Right atrium auricular region (tissue), 2 donors: Measurements from ENCODE around the gene WWOX. TPM values are rescaled to one million over a fixed set of nuclear protein-coding genes. Genes with fewer than 3 reads are reported as not detected.

Experiments used
- DNase-seq: peaks from one replicate; pipeline ENCODE4 v3.0.0-alpha.2; 2019; ENCODE audit warnings: low spot score
- H3K27ac ChIP-seq, 2 donors: fragments of 200-600 bp; sonication (generic); 1 replicate in 1 of 2; 2 replicates in 1 of 2; pipeline ENCODE4 v1.5.1; 2016 to 2019
- H3K27me3 ChIP-seq, 2 donors: fragments of 200-600 bp; sonication (generic); one replicate each; pipeline versions ENCODE4 v1.5.1 to v1.6.0; 2017 to 2019
- H3K36me3 ChIP-seq: fragments of 200-600 bp; sonication (generic); one replicate; pipeline ENCODE4 v1.5.1; 2016
- H3K4me1 ChIP-seq, 2 donors: fragments of 200-600 bp; sonication (generic); one replicate each; pipeline versions ENCODE4 v1.5.1 to v1.6.0; 2017 to 2019
- H3K4me3 ChIP-seq, 2 donors: fragments of 200-600 bp; sonication (generic); 1 replicate in 1 of 2; 2 replicates in 1 of 2; pipeline ENCODE4 v1.5.1; 2017 to 2019; ENCODE audit warnings: mild to moderate bottlenecking in 1 of 2, moderate library complexity in 1 of 2
- H3K9me3 ChIP-seq, 2 donors: fragments of 200-600 bp; sonication (generic); one replicate each; pipeline ENCODE4 v1.5.1; 2019
- total RNA-seq, 2 donors: library from RNA; depleted of rRNA; stranded (reverse); fragments of >200 nt; gene quantifications; one replicate each; pipeline ENCODE4 v1.1.0, GENCODE V29; 2016
- TF ChIP-seq, protein P1 (sequence below), 2 donors: fragments of 200-600 bp; sonication (generic); IDR thresholded peaks; one replicate each; pipeline ENCODE4 v1.5.1; 2019; ENCODE audit warnings: antibody characterized with exemption in 2 of 2

The WWOX gene
- total RNA-seq, 2 donors from 2014 or later = 14.8 to 20.8 TPM

DNA sequence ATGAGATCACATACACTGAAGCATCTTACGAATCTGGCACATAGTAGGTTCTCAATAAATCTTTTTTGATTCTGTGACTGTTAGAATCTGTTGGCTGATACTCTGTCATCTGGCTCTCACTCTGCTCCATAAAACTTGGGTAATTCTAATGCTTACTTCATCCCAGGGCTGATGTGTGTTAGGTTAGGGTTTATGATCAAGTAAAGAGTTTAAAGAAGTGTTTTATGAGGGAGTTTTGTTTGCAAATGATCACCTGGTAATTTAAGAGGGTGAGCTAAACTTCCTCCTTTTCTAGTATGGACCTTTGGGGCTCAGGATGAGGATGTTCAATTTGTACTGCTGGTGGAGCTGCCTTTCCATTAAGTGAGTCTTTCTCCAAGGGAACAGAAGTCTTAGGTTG, 364.1 kb downstream of the WWOX start:
- H3K27ac ChIP-seq = no peak overlapping the region
- no peaks in the 10 kb centered on the region for H3K4me1 ChIP-seq
- DNase-seq = no peak
- no peaks in the 10 kb centered on the region for H3K9me3 ChIP-seq
- H3K4me3 ChIP-seq = no peak overlapping the region
- no peaks in the 10 kb centered on the region for H3K27me3 ChIP-seq
- TF ChIP-seq, protein P1, sequence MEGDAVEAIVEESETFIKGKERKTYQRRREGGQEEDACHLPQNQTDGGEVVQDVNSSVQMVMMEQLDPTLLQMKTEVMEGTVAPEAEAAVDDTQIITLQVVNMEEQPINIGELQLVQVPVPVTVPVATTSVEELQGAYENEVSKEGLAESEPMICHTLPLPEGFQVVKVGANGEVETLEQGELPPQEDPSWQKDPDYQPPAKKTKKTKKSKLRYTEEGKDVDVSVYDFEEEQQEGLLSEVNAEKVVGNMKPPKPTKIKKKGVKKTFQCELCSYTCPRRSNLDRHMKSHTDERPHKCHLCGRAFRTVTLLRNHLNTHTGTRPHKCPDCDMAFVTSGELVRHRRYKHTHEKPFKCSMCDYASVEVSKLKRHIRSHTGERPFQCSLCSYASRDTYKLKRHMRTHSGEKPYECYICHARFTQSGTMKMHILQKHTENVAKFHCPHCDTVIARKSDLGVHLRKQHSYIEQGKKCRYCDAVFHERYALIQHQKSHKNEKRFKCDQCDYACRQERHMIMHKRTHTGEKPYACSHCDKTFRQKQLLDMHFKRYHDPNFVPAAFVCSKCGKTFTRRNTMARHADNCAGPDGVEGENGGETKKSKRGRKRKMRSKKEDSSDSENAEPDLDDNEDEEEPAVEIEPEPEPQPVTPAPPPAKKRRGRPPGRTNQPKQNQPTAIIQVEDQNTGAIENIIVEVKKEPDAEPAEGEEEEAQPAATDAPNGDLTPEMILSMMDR (IDR thresholded peaks at IDR 0.05) = no peak
- H3K36me3 ChIP-seq = no peaks in the 10 kb centered on the region

DNA sequence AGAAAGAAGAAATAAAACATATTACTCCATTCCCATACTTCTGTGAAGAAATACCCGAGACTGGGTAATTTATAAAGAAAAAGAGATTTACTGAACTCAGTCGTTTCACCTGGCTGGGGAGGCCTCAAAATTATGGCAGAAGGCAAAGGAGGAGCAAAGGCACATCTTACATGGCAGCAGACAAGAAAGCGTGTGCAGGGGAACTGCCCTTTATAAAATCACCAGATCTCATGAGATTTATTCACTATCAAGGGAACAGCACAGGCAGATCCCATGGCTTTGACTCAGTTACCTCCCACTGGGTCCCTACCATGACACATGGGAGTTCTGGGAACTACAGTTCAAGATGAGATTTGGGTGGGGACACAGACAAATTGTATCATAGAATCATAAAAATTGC, 365.4 kb downstream of the WWOX start:
- H3K27ac ChIP-seq = no peak overlapping the region
- H3K27me3 ChIP-seq = no peaks in the 10 kb centered on the region
- H3K9me3 ChIP-seq = no peaks in the 10 kb centered on the region
- TF ChIP-seq, protein P1 (IDR thresholded peaks at IDR 0.05) = no peak
- no peak overlapping the region for H3K4me3 ChIP-seq
- H3K36me3 ChIP-seq = no peaks in the 10 kb centered on the region
- no peak for DNase-seq
- H3K4me1 ChIP-seq = no peaks in the 10 kb centered on the region

DNA sequence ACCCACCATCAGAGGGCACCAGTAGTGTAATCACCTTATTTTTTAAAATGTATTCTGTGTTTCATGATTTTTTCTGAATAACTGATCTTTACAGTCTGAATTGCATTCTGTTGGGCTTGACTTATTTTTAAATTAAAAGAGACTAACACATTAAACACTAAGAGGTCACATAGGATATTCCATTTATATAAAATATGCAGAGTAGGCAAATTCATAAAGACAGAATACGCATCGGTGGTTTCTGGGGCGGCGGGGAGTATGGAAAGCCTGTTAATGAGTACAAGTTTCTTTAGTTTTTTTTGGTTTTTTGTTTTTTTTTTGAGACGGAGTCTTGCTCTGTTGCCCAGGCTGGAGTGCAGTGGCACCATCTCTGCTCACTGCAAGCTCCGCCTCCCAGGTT, 366.3 kb downstream of the WWOX start:
- Histone ChIP-seq H3K36me3 (no peaks in the 10 kb centered on the region), H3K4me3 (no peak overlapping the region), H3K4me1 (no peaks in the 10 kb centered on the region), H3K27ac (no peak overlapping the region), H3K27me3 (no peaks in the 10 kb centered on the region), H3K9me3 (no peaks in the 10 kb centered on the region)
- no peak for DNase-seq
- TF ChIP-seq, protein P1 (IDR thresholded peaks at IDR 0.05) = no peak

DNA sequence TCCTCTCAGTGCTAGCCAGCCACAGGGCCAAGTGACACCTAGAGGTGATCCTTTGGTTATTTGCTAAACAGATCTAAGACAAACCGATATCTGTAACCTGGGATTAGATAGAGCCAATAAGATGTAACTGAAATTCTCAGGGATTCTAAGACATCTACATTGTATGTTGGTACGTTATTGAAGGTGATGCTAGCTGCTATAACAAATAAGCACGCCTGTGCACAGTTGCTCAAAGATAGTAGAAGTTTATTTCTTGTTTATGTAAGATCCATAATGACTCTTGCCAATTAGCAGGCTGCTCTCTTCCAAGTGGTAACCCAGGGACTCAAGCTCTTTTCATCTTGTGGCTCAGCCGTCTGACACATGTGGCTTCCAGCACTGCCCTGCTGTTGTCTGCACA, 370.3 kb downstream of the WWOX start:
- Histone ChIP-seq H3K36me3 (no peaks in the 10 kb centered on the region), H3K9me3 (no peaks in the 10 kb centered on the region), H3K27me3 (no peaks in the 10 kb centered on the region), H3K4me1 (no peaks in the 10 kb centered on the region), H3K27ac (no peak overlapping the region), H3K4me3 (no peak overlapping the region)
- TF ChIP-seq, protein P1 (IDR thresholded peaks at IDR 0.05) = no peak
- no peak for DNase-seq

DNA sequence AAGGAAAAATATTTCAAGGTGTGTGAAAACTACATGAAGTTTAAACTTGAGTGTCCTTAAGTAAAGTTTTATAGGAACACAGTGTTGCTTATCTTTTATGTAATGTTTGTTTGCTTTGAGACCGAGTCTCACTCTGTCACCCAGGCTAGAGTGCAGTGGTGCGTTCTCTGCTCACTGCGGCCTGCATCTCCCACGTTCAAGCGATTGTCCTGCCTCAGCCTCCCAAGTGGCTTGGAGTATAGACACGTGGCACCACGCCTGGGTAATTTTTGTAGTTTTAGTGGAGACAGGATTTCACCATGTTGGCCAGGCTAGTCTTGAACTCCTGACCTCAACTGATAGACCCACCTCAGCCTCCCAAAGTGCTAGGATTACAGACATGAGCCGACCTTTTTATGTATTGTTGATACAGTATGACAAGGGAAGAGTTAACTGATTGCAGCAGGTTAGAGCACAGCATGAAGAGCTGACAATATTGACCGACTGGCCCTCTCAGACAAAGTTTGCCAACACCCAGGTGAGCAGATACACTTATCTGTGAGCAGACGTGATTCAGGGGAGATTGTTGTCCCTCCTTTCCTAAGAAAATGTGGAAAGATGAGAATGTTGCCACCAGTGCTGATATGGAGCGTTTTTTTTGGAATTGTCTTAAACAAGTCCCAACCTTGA, 373.7 kb downstream of the WWOX start:
- no peaks in the 10 kb centered on the region for H3K4me1 ChIP-seq
- H3K27ac ChIP-seq = no peak overlapping the region
- no peak overlapping the region for H3K4me3 ChIP-seq
- TF ChIP-seq, protein P1 (IDR thresholded peaks at IDR 0.05) = no peak
- H3K27me3 ChIP-seq = no peaks in the 10 kb centered on the region
- H3K9me3 ChIP-seq = no peaks in the 10 kb centered on the region
- DNase-seq = no peak
- H3K36me3 ChIP-seq = no peaks in the 10 kb centered on the region

DNA sequence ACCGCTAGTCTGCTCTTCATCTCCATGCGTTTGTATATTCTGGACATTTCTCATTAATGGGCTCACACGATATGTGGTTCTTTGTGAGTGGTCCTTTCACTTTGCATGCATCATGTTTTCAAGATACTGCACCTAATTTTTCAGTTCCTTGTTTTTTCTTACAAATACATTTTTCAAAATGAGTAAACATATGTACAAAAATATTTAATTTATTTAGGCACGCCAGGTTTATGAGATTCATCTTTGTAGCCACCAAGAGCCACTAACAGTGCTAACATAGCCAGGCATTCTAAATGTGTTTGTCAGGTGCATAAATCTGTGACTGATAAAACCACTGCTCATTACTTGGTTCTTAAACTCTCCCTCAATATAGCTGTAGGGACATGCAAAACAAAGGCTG, 375.3 kb downstream of the WWOX start:
- no peak overlapping the region for H3K27ac ChIP-seq
- no peaks in the 10 kb centered on the region for H3K9me3 ChIP-seq
- DNase-seq = no peak
- no peak overlapping the region for H3K4me3 ChIP-seq
- no peaks in the 10 kb centered on the region for H3K36me3 ChIP-seq
- H3K4me1 ChIP-seq = no peaks in the 10 kb centered on the region
- TF ChIP-seq, protein P1 (IDR thresholded peaks at IDR 0.05) = no peak
- H3K27me3 ChIP-seq = no peaks in the 10 kb centered on the region
